H9 (cell line): Measurements from ENCODE around the gene CLTCL1. TPM values are rescaled to one million over a fixed set of nuclear protein-coding genes. Genes with fewer than 3 reads are reported as not detected.

ENCODE experiments used
- DNase-seq: peaks from one replicate; pipeline ENCODE4 v3.0.0-alpha.2; 2017
- H2AFZ ChIP-seq: one replicate; pipeline ENCODE4 v1.6.1; 2013; ENCODE audit warnings: mild to moderate bottlenecking, low read length, control low read depth, moderate library complexity
- H2AK5ac ChIP-seq: 2 replicates; pipeline ENCODE4 v1.6.1; 2013; ENCODE audit warnings: low read length, control low read depth, mixed read lengths; ENCODE audit not compliant: insufficient read length
- H2BK120ac ChIP-seq: one replicate; pipeline ENCODE4 v1.6.1; 2013; ENCODE audit warnings: low read depth, mild to moderate bottlenecking, low read length, control low read depth, inconsistent platforms; ENCODE audit not compliant: poor library complexity, severe bottlenecking
- H2BK12ac ChIP-seq: 2 replicates; pipeline ENCODE4 v1.6.1; 2013; ENCODE audit warnings: low read length, control low read depth, mixed read lengths, low read depth; ENCODE audit not compliant: insufficient read length
- H2BK15ac ChIP-seq: 2 replicates; pipeline ENCODE4 v1.6.1; 2013; ENCODE audit warnings: low read depth, low read length, control low read depth
- H2BK20ac ChIP-seq: one replicate; pipeline ENCODE4 v1.6.1; 2013; ENCODE audit warnings: low read depth, mild to moderate bottlenecking, low read length, control low read depth, inconsistent platforms; ENCODE audit not compliant: poor library complexity, severe bottlenecking
- H2BK5ac ChIP-seq: 2 replicates; pipeline ENCODE4 v1.6.1; 2013; ENCODE audit warnings: low read length, control low read depth, mixed read lengths; ENCODE audit not compliant: insufficient read length
- H3K14ac ChIP-seq: 2 replicates; pipeline ENCODE4 v1.6.1; 2013; ENCODE audit warnings: low read length, control low read depth; ENCODE audit not compliant: insufficient read depth
- H3K18ac ChIP-seq: 2 replicates; pipeline ENCODE4 v1.6.1; 2013; ENCODE audit warnings: low read depth, mild to moderate bottlenecking, mixed read lengths, low read length, control low read depth; ENCODE audit not compliant: insufficient read length
- H3K23ac ChIP-seq: 2 replicates; pipeline ENCODE4 v1.6.1; 2013; ENCODE audit warnings: low read length, control low read depth, mixed read lengths, low read depth; ENCODE audit not compliant: insufficient read length
- H3K23me2 ChIP-seq: 2 replicates; pipeline ENCODE4 v1.6.1; 2013; ENCODE audit warnings: low read depth, mild to moderate bottlenecking, mixed read lengths, low read length, control low read depth; ENCODE audit not compliant: insufficient read length, poor library complexity, severe bottlenecking
- H3K27ac ChIP-seq: 2 replicates; pipeline ENCODE4 v1.5.1; 2013; ENCODE audit warnings: low read length, control low read depth, mixed read lengths, low read depth; ENCODE audit not compliant: insufficient read length
- H3K27me3 ChIP-seq: 2 replicates; pipeline ENCODE4 v1.6.1; 2013; ENCODE audit warnings: low read length, control low read depth, inconsistent platforms; ENCODE audit not compliant: insufficient read depth
- H3K4ac ChIP-seq: 2 replicates; pipeline ENCODE4 v1.6.1; 2013; ENCODE audit warnings: low read depth, mild to moderate bottlenecking, control low read depth, inconsistent platforms, low read length, moderate library complexity
- H3K4me1 ChIP-seq: 2 replicates; pipeline ENCODE4 v1.6.1; 2013; ENCODE audit warnings: low read length, control low read depth, inconsistent platforms; ENCODE audit not compliant: insufficient read depth
- H3K4me2 ChIP-seq: 2 replicates; pipeline ENCODE4 v1.6.1; 2013; ENCODE audit warnings: low read length, control low read depth, mixed read lengths; ENCODE audit not compliant: insufficient read length, insufficient read depth
- H3K56ac ChIP-seq: 2 replicates; pipeline ENCODE4 v1.6.1; 2013; ENCODE audit warnings: low read depth, mild to moderate bottlenecking, mixed read lengths, low read length, control low read depth; ENCODE audit not compliant: insufficient read length
- H3K79me1 ChIP-seq: 2 replicates; pipeline ENCODE4 v1.6.1; 2013; ENCODE audit warnings: low read depth, mild to moderate bottlenecking, moderate library complexity, low read length, control low read depth, inconsistent platforms; ENCODE audit not compliant: insufficient read depth, poor library complexity, severe bottlenecking
- H3K79me2 ChIP-seq: 2 replicates; pipeline ENCODE4 v1.6.1; 2013; ENCODE audit warnings: low read length, control low read depth, inconsistent platforms; ENCODE audit not compliant: insufficient read depth
- H3K9ac ChIP-seq: 2 replicates; pipeline ENCODE4 v1.6.1; 2013; ENCODE audit warnings: low read length, control low read depth, mixed read lengths; ENCODE audit not compliant: insufficient read length; ENCODE audit errors: extremely low read depth
- H3K9me3 ChIP-seq: one replicate; pipeline ENCODE4 v1.6.1; 2013; ENCODE audit warnings: low read depth, low read length, inconsistent platforms; ENCODE audit not compliant: control insufficient read depth
- H3T11ph ChIP-seq: one replicate; pipeline ENCODE4 v1.6.1; 2013; ENCODE audit warnings: mild to moderate bottlenecking, low read length, control low read depth, inconsistent platforms
- H4K20me1 ChIP-seq: one replicate; pipeline ENCODE4 v1.6.1; 2013; ENCODE audit not compliant: control insufficient read depth, insufficient read length, insufficient read depth
- H4K5ac ChIP-seq: 2 replicates; pipeline ENCODE4 v1.6.1; 2013; ENCODE audit warnings: low read depth, mild to moderate bottlenecking, mixed read lengths, low read length, control low read depth; ENCODE audit not compliant: insufficient read length
- H4K8ac ChIP-seq: replicated peaks from 2 replicates; pipeline ENCODE4 v1.6.1; 2013; ENCODE audit warnings: low read length, control low read depth, mixed read lengths, low read depth; ENCODE audit not compliant: insufficient read length
- H4K91ac ChIP-seq: 2 replicates; pipeline ENCODE4 v1.6.1; 2013; ENCODE audit warnings: low read depth, mild to moderate bottlenecking, moderate library complexity, mixed read lengths, low read length, control low read depth; ENCODE audit not compliant: insufficient read length
- H3K27ac Mint-ChIP-seq, 3 experiments: 2 replicates in 2 of 3; 3 replicates in 1 of 3; pipeline ENCODE4 v1.8.0; 2020 to 2021; ENCODE audit warnings: mixed read lengths in 3 of 3, mild to moderate bottlenecking in 1 of 3, moderate library complexity in 1 of 3
- H3K27me3 Mint-ChIP-seq: 2 replicates; pipeline ENCODE4 v1.8.0; 2021; ENCODE audit warnings: low read depth, mild to moderate bottlenecking, moderate library complexity, mixed read lengths
- H3K36me3 Mint-ChIP-seq, 3 experiments: 2 replicates in 2 of 3; 3 replicates in 1 of 3; pipeline ENCODE4 v1.8.0; 2020 to 2021; ENCODE audit warnings: low read depth in 3 of 3, mixed read lengths in 3 of 3; ENCODE audit not compliant: insufficient read depth in 1 of 3
- H3K4me1 Mint-ChIP-seq, 2 experiments: 2 replicates each; pipeline ENCODE4 v1.8.0; 2020; ENCODE audit warnings: mixed read lengths in 2 of 2
- H3K4me3 Mint-ChIP-seq, 2 experiments: 2 replicates in 1 of 2; 3 replicates in 1 of 2; pipeline ENCODE4 v1.8.0; 2020 to 2021; ENCODE audit warnings: mild to moderate bottlenecking in 2 of 2, mixed read lengths in 2 of 2, moderate library complexity in 1 of 2
- H3K9me3 Mint-ChIP-seq, 2 experiments: 2 replicates in 1 of 2; 3 replicates in 1 of 2; pipeline ENCODE4 v1.8.0; 2020; ENCODE audit warnings: mild to moderate bottlenecking in 2 of 2, mixed read lengths in 2 of 2, moderate library complexity in 1 of 2
- WGBS: extraction: QIAGEN DNeasy Blood & Tissue Kit; methylation state at CpG from one replicate; pipeline ENCODE4 v1.1.7; 2013; ENCODE audit warnings: missing lambda C conversion rate, low lambda C conversion rate, mixed read lengths; ENCODE audit not compliant: insufficient read length; ENCODE audit errors: extremely low coverage; 5-methylcytosine and 5-hydroxymethylcytosine counted together
- total RNA-seq: library from RNA; stranded (reverse); gene quantifications from 2 replicates; pipeline ENCODE4 v1.2.1, GENCODE V29; 2021
- TF ChIP-seq, protein P1 (sequence below): fragments of 200-600 bp; sonication (generic); conservative IDR thresholded peaks from 3 replicates; pipeline ENCODE4 v1.8.0; 2021; ENCODE audit warnings: antibody characterized with exemption, mild to moderate bottlenecking

CLTCL1 gene
- total RNA-seq, 1 experiment from 2014 or later: 11.1 TPM

DNA sequence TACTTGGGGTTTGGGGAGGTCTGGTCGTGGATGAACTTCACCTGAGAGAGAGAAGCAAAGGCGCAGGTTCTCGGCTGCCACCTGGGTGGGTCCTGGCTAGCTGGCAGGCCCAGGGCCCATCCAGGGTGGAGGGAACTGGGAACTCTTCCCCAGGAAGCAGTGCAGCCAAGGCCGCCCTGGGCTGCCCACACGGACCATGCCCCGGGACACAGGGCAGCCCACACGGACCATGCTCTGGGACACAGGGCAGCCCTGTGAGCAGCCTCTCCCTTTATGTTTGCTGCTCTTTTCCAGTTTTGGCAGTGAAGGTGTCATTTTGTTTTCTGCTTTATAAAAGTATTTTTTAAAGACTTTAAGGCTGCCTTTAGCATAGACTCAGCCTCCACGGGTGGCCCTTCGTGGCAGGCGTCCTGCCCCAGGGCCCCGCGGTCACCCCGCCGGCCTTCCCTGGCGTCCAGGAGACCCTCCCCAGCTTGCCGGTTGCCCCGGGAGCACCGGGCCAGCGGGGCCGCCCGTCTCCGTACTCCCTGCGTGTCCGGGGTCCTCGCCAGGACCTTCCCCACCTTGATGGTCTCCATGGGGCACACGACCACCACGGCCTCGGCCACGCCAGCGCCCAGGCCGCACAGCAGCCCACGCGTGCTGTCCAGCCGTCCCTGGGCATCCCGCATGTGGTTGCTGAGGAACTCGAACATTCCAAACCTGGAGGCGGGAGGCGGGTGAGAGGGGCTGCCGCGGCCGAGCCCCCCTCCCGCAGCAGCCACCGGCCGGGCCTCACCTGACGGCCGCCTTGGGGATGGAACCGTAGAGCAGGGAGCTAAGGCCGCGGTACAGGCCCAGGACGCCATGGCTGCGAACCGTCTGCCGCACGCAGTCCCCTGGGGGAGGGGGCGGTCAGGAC is 114.1 kb downstream of the CLTCL1 start:
- H3K23me2 ChIP-seq: peaks cover 8% of the 10 kb centered on the region
- H3K4me1 Mint-ChIP-seq: peaks cover 39 to 42% of the 10 kb centered on the region in 2 experiments
- peaks cover 0 to 22% (median 15%) of the 10 kb centered on the region in 3 experiments; a peak in 5 of 7 replicates for H3K36me3 Mint-ChIP-seq
- no peak overlapping the region for H2AK5ac ChIP-seq
- H3K56ac ChIP-seq: no peak overlapping the region
- no peak overlapping the region for H2BK20ac ChIP-seq
- peaks cover 3% of the 10 kb centered on the region for H3K79me1 ChIP-seq
- no peak overlapping the region for H4K8ac ChIP-seq
- peak overlapping the region; percentile 36 for H3K9ac ChIP-seq
- H3K18ac ChIP-seq: peak overlapping the region; percentile 7
- H3K9me3 ChIP-seq: no peaks in the 10 kb centered on the region
- peaks cover 2% of the 10 kb centered on the region for H4K20me1 ChIP-seq
- H3K27me3 Mint-ChIP-seq: no peaks in the 10 kb centered on the region
- no peak for DNase-seq
- H3K4me2 ChIP-seq: peak overlapping the region; percentile 52
- H2BK12ac ChIP-seq: no peak overlapping the region
- H3K79me2 ChIP-seq: peaks cover 6% of the 10 kb centered on the region; the same call in 1 of the 2 replicates
- H3K27me3 ChIP-seq: no peaks in the 10 kb centered on the region
- TF ChIP-seq, protein P1, sequence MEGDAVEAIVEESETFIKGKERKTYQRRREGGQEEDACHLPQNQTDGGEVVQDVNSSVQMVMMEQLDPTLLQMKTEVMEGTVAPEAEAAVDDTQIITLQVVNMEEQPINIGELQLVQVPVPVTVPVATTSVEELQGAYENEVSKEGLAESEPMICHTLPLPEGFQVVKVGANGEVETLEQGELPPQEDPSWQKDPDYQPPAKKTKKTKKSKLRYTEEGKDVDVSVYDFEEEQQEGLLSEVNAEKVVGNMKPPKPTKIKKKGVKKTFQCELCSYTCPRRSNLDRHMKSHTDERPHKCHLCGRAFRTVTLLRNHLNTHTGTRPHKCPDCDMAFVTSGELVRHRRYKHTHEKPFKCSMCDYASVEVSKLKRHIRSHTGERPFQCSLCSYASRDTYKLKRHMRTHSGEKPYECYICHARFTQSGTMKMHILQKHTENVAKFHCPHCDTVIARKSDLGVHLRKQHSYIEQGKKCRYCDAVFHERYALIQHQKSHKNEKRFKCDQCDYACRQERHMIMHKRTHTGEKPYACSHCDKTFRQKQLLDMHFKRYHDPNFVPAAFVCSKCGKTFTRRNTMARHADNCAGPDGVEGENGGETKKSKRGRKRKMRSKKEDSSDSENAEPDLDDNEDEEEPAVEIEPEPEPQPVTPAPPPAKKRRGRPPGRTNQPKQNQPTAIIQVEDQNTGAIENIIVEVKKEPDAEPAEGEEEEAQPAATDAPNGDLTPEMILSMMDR: no peak
- H3K23ac ChIP-seq: no peak overlapping the region
- 0 out of 7 replicates have a peak overlapping the region, but pooled peaks of 1 of the 3 experiments have one; percentile 36 for H3K27ac Mint-ChIP-seq
- no CpG with 5 or more reads among the region's 55 CpGs for WGBS
- no peak overlapping the region for H3K27ac ChIP-seq
- no peak overlapping the region for H2BK120ac ChIP-seq
- H3K4me1 ChIP-seq: peaks cover 3% of the 10 kb centered on the region; the same call in 1 of the 2 replicates
- no peak overlapping the region for H3K4ac ChIP-seq
- H4K5ac ChIP-seq: no peak overlapping the region
- H3K14ac ChIP-seq: peak overlapping the region; percentile 41; the same call in 1 of the 2 replicates
- no peak overlapping the region for H4K91ac ChIP-seq
- no peak overlapping the region for H3T11ph ChIP-seq
- peak overlapping the region; percentile 70 to 82 for H3K4me3 Mint-ChIP-seq
- no peak overlapping the region for H2BK5ac ChIP-seq
- no peaks in the 10 kb centered on the region for H3K9me3 Mint-ChIP-seq
- H2AFZ ChIP-seq: no peak overlapping the region
- no peak overlapping the region for H2BK15ac ChIP-seq
